Mucosa of stomach (tissue), 1 donor: ENCODE data around the gene CSMD2.

Source experiments
- H3K27me3 ChIP-seq: one replicate; pipeline ENCODE4 v1.7.0; 2013; ENCODE audit warnings: mild to moderate bottlenecking, low read length; ENCODE audit not compliant: control insufficient read depth, insufficient read depth
- H3K36me3 ChIP-seq: one replicate; pipeline ENCODE4 v1.7.0; 2013; ENCODE audit warnings: low read length; ENCODE audit not compliant: control insufficient read depth, insufficient read depth
- H3K4me1 ChIP-seq: one replicate; pipeline ENCODE4 v1.7.0; 2013; ENCODE audit warnings: mild to moderate bottlenecking, low read length; ENCODE audit not compliant: control insufficient read depth, insufficient read depth
- H3K4me3 ChIP-seq: one replicate; pipeline ENCODE4 v1.7.0; 2013; ENCODE audit warnings: low read length
- H3K9ac ChIP-seq: one replicate; pipeline ENCODE4 v1.7.0; 2013; ENCODE audit warnings: mild to moderate bottlenecking, low read length, moderate library complexity
- H3K9me3 ChIP-seq: one replicate; pipeline ENCODE4 v1.7.0; 2013; ENCODE audit warnings: mild to moderate bottlenecking, low read length, moderate library complexity; ENCODE audit not compliant: control insufficient read depth
- donor health status: Pancreatic carcinoma.

CSMD2 gene

GRCh38 chr1:33668695-33669094 lies 496.3 kb downstream of the CSMD2 start:
- Histone ChIP-seq H3K4me3 (no peak overlapping the region), H3K27me3 (no peaks in the 10 kb centered on the region), H3K36me3 (no peaks in the 10 kb centered on the region), H3K9ac (no peak overlapping the region), H3K9me3 (no peaks in the 10 kb centered on the region), H3K4me1 (no peaks in the 10 kb centered on the region)

- Histone ChIP-seq H3K4me1 (no peaks in the 10 kb centered on the region), H3K27me3 (no peaks in the 10 kb centered on the region), H3K36me3 (no peaks in the 10 kb centered on the region), H3K9me3 (no peaks in the 10 kb centered on the region), H3K4me3 (no peak overlapping the region), H3K9ac (no peak overlapping the region)
Observed at GRCh38 chr1:33667386-33668282, 497.4 kb downstream of the CSMD2 start.

- Histone ChIP-seq H3K4me1 (no peaks in the 10 kb centered on the region), H3K9ac (no peak overlapping the region), H3K36me3 (no peaks in the 10 kb centered on the region), H3K27me3 (no peaks in the 10 kb centered on the region), H3K4me3 (no peak overlapping the region), H3K9me3 (no peaks in the 10 kb centered on the region)
Observed at GRCh38 chr1:33666616-33667015, 498.4 kb downstream of the CSMD2 start.

GRCh38 chr1:33661811-33662454 lies 503.1 kb downstream of the CSMD2 start:
- Histone ChIP-seq H3K9ac (no peak overlapping the region), H3K27me3 (no peaks in the 10 kb centered on the region), H3K4me3 (no peak overlapping the region), H3K4me1 (peaks cover 6% of the 10 kb centered on the region), H3K36me3 (no peaks in the 10 kb centered on the region), H3K9me3 (no peaks in the 10 kb centered on the region)

- no peaks in the 10 kb centered on the region for H3K36me3 ChIP-seq
- H3K9ac ChIP-seq = no peak overlapping the region
- no peaks in the 10 kb centered on the region for H3K27me3 ChIP-seq
- peaks cover 10% of the 10 kb centered on the region for H3K4me1 ChIP-seq
- no peaks in the 10 kb centered on the region for H3K9me3 ChIP-seq
- H3K4me3 ChIP-seq = no peak overlapping the region
Observed at GRCh38 chr1:33660956-33661355, 504.1 kb downstream of the CSMD2 start.

- H3K36me3 ChIP-seq = no peaks in the 10 kb centered on the region
- no peaks in the 10 kb centered on the region for H3K9me3 ChIP-seq
- no peak overlapping the region for H3K4me3 ChIP-seq
- H3K4me1 ChIP-seq = peaks cover 10% of the 10 kb centered on the region
- H3K27me3 ChIP-seq = no peaks in the 10 kb centered on the region
- H3K9ac ChIP-seq = no peak overlapping the region
Observed at GRCh38 chr1:33660244-33660643, 504.8 kb downstream of the CSMD2 start.

GRCh38 chr1:33659641-33660040 lies 505.4 kb downstream of the CSMD2 start:
- Histone ChIP-seq H3K9me3 (no peaks in the 10 kb centered on the region), H3K4me1 (peaks cover 10% of the 10 kb centered on the region), H3K9ac (no peak overlapping the region), H3K27me3 (no peaks in the 10 kb centered on the region), H3K36me3 (no peaks in the 10 kb centered on the region), H3K4me3 (no peak overlapping the region)

- H3K9ac ChIP-seq = no peak overlapping the region
- H3K36me3 ChIP-seq = no peaks in the 10 kb centered on the region
- H3K4me3 ChIP-seq = no peak overlapping the region
- no peaks in the 10 kb centered on the region for H3K27me3 ChIP-seq
- no peaks in the 10 kb centered on the region for H3K9me3 ChIP-seq
- H3K4me1 ChIP-seq = peaks cover 10% of the 10 kb centered on the region
Observed at GRCh38 chr1:33657833-33658232, 507.2 kb downstream of the CSMD2 start.

- H3K27me3 ChIP-seq = no peaks in the 10 kb centered on the region
- H3K4me1 ChIP-seq = peaks cover 10% of the 10 kb centered on the region
- H3K9ac ChIP-seq = no peak overlapping the region
- no peaks in the 10 kb centered on the region for H3K36me3 ChIP-seq
- no peak overlapping the region for H3K4me3 ChIP-seq
- no peaks in the 10 kb centered on the region for H3K9me3 ChIP-seq
Observed at GRCh38 chr1:33656467-33657005, 508.5 kb downstream of the CSMD2 start.

- H3K4me1 ChIP-seq = peaks cover 9% of the 10 kb centered on the region
- no peaks in the 10 kb centered on the region for H3K27me3 ChIP-seq
- no peaks in the 10 kb centered on the region for H3K36me3 ChIP-seq
- no peak overlapping the region for H3K9ac ChIP-seq
- no peak overlapping the region for H3K4me3 ChIP-seq
- H3K9me3 ChIP-seq = no peaks in the 10 kb centered on the region
Observed at GRCh38 chr1:33655496-33655895, 509.5 kb downstream of the CSMD2 start.

- Histone ChIP-seq H3K9me3 (no peaks in the 10 kb centered on the region), H3K4me1 (peaks cover 4% of the 10 kb centered on the region), H3K36me3 (no peaks in the 10 kb centered on the region), H3K9ac (no peak overlapping the region), H3K4me3 (no peak overlapping the region), H3K27me3 (no peaks in the 10 kb centered on the region)
Observed at GRCh38 chr1:33654267-33654834, 510.7 kb downstream of the CSMD2 start.

- Histone ChIP-seq H3K4me1 (peaks cover 4% of the 10 kb centered on the region), H3K9me3 (no peaks in the 10 kb centered on the region), H3K9ac (no peak overlapping the region), H3K36me3 (no peaks in the 10 kb centered on the region), H3K4me3 (no peak overlapping the region), H3K27me3 (no peaks in the 10 kb centered on the region)
Observed at GRCh38 chr1:33653226-33653625, 511.8 kb downstream of the CSMD2 start.
